Keratinocyte (primary cell): ENCODE data around the gene CEP68. TPM values are rescaled to one million over a fixed set of nuclear protein-coding genes. Genes with fewer than 3 reads are reported as not detected.
A peak's percentile ranks its signal among the peaks of the same experiment; 100 is the strongest.

Experiments used
- DNase-seq: peaks from one replicate; pipeline ENCODE4 v3.0.0-alpha.2; 2011; ENCODE audit warnings: low read depth, missing footprints, low spot score
- FAIRE-seq: peaks from 2 replicates; lab custom pipeline; 2011; peaks lifted over from hg19 to GRCh38; lab: Jason Lieb, UNC
- H2AFZ ChIP-seq: 2 replicates; pipeline ENCODE4 v1.6.0; 2012; ENCODE audit warnings: low read length, control low read depth, inconsistent platforms; ENCODE audit not compliant: control insufficient read depth
- H3K27ac ChIP-seq: 2 replicates; pipeline ENCODE4 v1.5.1; 2011; ENCODE audit warnings: low read length; ENCODE audit not compliant: control insufficient read depth, insufficient read depth
- H3K27me3 ChIP-seq: 3 replicates; pipeline ENCODE4 v1.6.0; 2011; ENCODE audit warnings: low read length; ENCODE audit not compliant: control insufficient read depth, insufficient read depth; ENCODE audit errors: extremely low read depth
- H3K36me3 ChIP-seq, 2 experiments: 2 replicates in 1 of 2; 3 replicates in 1 of 2; pipeline ENCODE4 v1.5.1; 2011; ENCODE audit warnings: low read length in 2 of 2, mild to moderate bottlenecking in 1 of 2; ENCODE audit not compliant: control insufficient read depth in 2 of 2, insufficient read depth in 2 of 2; ENCODE audit errors: extremely low read depth in 1 of 2
- H3K4me1 ChIP-seq: 3 replicates; pipeline ENCODE4 v1.5.1; 2011; ENCODE audit warnings: low read length; ENCODE audit not compliant: control insufficient read depth, insufficient read depth; ENCODE audit errors: extremely low read depth
- H3K4me2 ChIP-seq: 3 replicates; pipeline ENCODE4 v1.6.0; 2011; ENCODE audit warnings: low read depth, low read length; ENCODE audit not compliant: control insufficient read depth, insufficient read depth; ENCODE audit errors: extremely low read depth
- H3K4me3 ChIP-seq, 3 experiments: fragments of 200-600 bp in 1 of 3; sonication (generic) in 1 of 3; 2 replicates in 2 of 3; 3 replicates in 1 of 3; pipeline ENCODE4 v1.5.1; 2011 to 2016; ENCODE audit warnings: low read length in 3 of 3, mild to moderate bottlenecking in 3 of 3, control low read depth in 2 of 3, inconsistent platforms in 1 of 3, low read depth in 1 of 3, mixed read lengths in 1 of 3, mixed run types in 1 of 3, moderate library complexity in 1 of 3; ENCODE audit not compliant: control insufficient read depth in 2 of 3, insufficient read depth in 2 of 3; ENCODE audit errors: extremely low read depth in 1 of 3
- H3K79me2 ChIP-seq: 2 replicates; pipeline ENCODE4 v1.6.0; 2012; ENCODE audit warnings: low read length; ENCODE audit not compliant: control insufficient read depth, insufficient read depth
- H3K9ac ChIP-seq: 3 replicates; pipeline ENCODE4 v1.6.0; 2011; ENCODE audit warnings: low read length; ENCODE audit not compliant: control insufficient read depth, insufficient read depth; ENCODE audit errors: extremely low read depth
- H3K9me1 ChIP-seq: 3 replicates; pipeline ENCODE4 v1.6.0; 2011; ENCODE audit warnings: low read length; ENCODE audit not compliant: control insufficient read depth, insufficient read depth; ENCODE audit errors: extremely low read depth
- H3K9me3 ChIP-seq: 2 replicates; pipeline ENCODE4 v1.5.1; 2012; ENCODE audit warnings: low read depth, low read length; ENCODE audit not compliant: control insufficient read depth
- H4K20me1 ChIP-seq: 3 replicates; pipeline ENCODE4 v1.6.0; 2011; ENCODE audit warnings: low read length; ENCODE audit not compliant: control insufficient read depth, insufficient read depth; ENCODE audit errors: extremely low read depth
- EZH2 ChIP-seq: IDR thresholded peaks from one replicate; pipeline ENCODE4 v1.6.1; 2012; ENCODE audit warnings: inconsistent platforms, mild to moderate bottlenecking, low read length, moderate library complexity
- dilution Hi-C: fragments of 300-500 bp; cut with MboI; formaldehyde crosslinking; loops from one replicate; pipeline ENCODE4 v1.7.0; 2020; ENCODE audit warnings: low sequenced_read_pairs; ENCODE audit not compliant: extremely low pct_ligation_motif_present
- polyA plus RNA-seq, 5 experiments: library from polyadenylated mRNA; depleted of rRNA in 3 of 5; stranded (reverse) in 3 of 5; stranded (forward) in 1 of 5; unstranded in 1 of 5; fragments of >200 nt; gene quantifications; 1 replicate in 1 of 5; 2 replicates in 3 of 5; 3 replicates in 1 of 5; pipeline versions ENCODE4 v1.2.1 to v1.2.3, GENCODE V29; 2011 to 2012; ENCODE audit warnings: missing spikeins in 2 of 5, low read depth in 1 of 5, low replicate concordance in 1 of 5
- TF ChIP-seq, protein P1 (sequence below), 3 experiments: IDR thresholded peaks in 1 of 3; conservative IDR thresholded peaks in 1 of 3; optimal IDR thresholded peaks in 1 of 3; 2 replicates in 2 of 3; 3 replicates in 1 of 3; pipeline versions ENCODE3 to v1.5.1; 2011; ENCODE audit warnings: low read length in 3 of 3, mild to moderate bottlenecking in 3 of 3, moderate library complexity in 2 of 3, control low read depth in 1 of 3, inconsistent platforms in 1 of 3; ENCODE audit not compliant: insufficient read depth in 2 of 3; ENCODE audit errors: extremely low read depth in 1 of 3

The CEP68 gene
- polyA plus RNA-seq, 1 donor (not counting 4 experiments of a cell fraction or from before 2014, with no cell fraction given) = 4.1 TPM

GRCh38 chr2:65128297-65129190 lies 72.3 kb downstream of the CEP68 start:
- TF ChIP-seq EZH2 = no peak
- TF ChIP-seq, protein P1, sequence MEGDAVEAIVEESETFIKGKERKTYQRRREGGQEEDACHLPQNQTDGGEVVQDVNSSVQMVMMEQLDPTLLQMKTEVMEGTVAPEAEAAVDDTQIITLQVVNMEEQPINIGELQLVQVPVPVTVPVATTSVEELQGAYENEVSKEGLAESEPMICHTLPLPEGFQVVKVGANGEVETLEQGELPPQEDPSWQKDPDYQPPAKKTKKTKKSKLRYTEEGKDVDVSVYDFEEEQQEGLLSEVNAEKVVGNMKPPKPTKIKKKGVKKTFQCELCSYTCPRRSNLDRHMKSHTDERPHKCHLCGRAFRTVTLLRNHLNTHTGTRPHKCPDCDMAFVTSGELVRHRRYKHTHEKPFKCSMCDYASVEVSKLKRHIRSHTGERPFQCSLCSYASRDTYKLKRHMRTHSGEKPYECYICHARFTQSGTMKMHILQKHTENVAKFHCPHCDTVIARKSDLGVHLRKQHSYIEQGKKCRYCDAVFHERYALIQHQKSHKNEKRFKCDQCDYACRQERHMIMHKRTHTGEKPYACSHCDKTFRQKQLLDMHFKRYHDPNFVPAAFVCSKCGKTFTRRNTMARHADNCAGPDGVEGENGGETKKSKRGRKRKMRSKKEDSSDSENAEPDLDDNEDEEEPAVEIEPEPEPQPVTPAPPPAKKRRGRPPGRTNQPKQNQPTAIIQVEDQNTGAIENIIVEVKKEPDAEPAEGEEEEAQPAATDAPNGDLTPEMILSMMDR (optimal IDR thresholded peaks at IDR 0.05 in 1 of 3, IDR thresholded peaks at IDR 0.05 in 1 of 3, conservative IDR thresholded peaks at IDR 0.05 in 1 of 3; ENCODE audit: extremely low read depth in 1 of 3, insufficient read depth in 2 of 3, low read length in 3 of 3) = no peak
- DNase-seq = peak; percentile 42

GRCh38 chr2:65129286-65129825 lies 73.1 kb downstream of the CEP68 start:
- peak overlapping the region; percentile 95 for H3K9ac ChIP-seq
- peak overlapping the region; percentile 97 for H3K4me2 ChIP-seq
- H2AFZ ChIP-seq = peak overlapping the region; percentile 67
- TF ChIP-seq, protein P1 (optimal IDR thresholded peaks at IDR 0.05 in 1 of 3, IDR thresholded peaks at IDR 0.05 in 1 of 3, conservative IDR thresholded peaks at IDR 0.05 in 1 of 3; ENCODE audit: extremely low read depth in 1 of 3, insufficient read depth in 2 of 3, low read length in 3 of 3) = no peak
- no peak for TF ChIP-seq EZH2
- dilution Hi-C loops = no loop called here
- no peaks in the 10 kb centered on the region for H3K27me3 ChIP-seq
- peaks cover 18% of the 10 kb centered on the region for H3K4me1 ChIP-seq
- no peaks in the 10 kb centered on the region for H3K9me1 ChIP-seq
- peaks cover 14% of the 10 kb centered on the region for H4K20me1 ChIP-seq
- H3K27ac ChIP-seq = peak overlapping the region; percentile 90
- no peak for FAIRE-seq
- H3K36me3 ChIP-seq = no peaks in the 10 kb centered on the region
- H3K79me2 ChIP-seq = peaks cover 56% of the 10 kb centered on the region
- no peaks in the 10 kb centered on the region for H3K9me3 ChIP-seq
- peak overlapping the region; percentile 98 to 99 (median 99) for H3K4me3 ChIP-seq
- no peak for DNase-seq

More at GRCh38 chr2:65128297-65129190, 72.3 kb downstream of the CEP68 start:
- Histone ChIP-seq H3K36me3 (no peaks in the 10 kb centered on the region), H2AFZ (no peak overlapping the region), H3K9me3 (no peaks in the 10 kb centered on the region), H3K4me2 (peak overlapping the region; percentile 97), H3K27me3 (no peaks in the 10 kb centered on the region), H3K27ac (peak overlapping the region; percentile 90), H3K9me1 (no peaks in the 10 kb centered on the region), H3K4me3 (peak overlapping the region; percentile 98 to 99 (median 99)), H3K4me1 (peaks cover 18% of the 10 kb centered on the region), H3K79me2 (peaks cover 64% of the 10 kb centered on the region), H4K20me1 (peaks cover 20% of the 10 kb centered on the region), H3K9ac (peak overlapping the region; percentile 95)
- peak; percentile 13 for FAIRE-seq
- dilution Hi-C loops = no loop called here
